Measurements from ENCODE around the gene IL20.

IL20 gene, protein sequence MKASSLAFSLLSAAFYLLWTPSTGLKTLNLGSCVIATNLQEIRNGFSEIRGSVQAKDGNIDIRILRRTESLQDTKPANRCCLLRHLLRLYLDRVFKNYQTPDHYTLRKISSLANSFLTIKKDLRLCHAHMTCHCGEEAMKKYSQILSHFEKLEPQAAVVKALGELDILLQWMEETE

DNA sequence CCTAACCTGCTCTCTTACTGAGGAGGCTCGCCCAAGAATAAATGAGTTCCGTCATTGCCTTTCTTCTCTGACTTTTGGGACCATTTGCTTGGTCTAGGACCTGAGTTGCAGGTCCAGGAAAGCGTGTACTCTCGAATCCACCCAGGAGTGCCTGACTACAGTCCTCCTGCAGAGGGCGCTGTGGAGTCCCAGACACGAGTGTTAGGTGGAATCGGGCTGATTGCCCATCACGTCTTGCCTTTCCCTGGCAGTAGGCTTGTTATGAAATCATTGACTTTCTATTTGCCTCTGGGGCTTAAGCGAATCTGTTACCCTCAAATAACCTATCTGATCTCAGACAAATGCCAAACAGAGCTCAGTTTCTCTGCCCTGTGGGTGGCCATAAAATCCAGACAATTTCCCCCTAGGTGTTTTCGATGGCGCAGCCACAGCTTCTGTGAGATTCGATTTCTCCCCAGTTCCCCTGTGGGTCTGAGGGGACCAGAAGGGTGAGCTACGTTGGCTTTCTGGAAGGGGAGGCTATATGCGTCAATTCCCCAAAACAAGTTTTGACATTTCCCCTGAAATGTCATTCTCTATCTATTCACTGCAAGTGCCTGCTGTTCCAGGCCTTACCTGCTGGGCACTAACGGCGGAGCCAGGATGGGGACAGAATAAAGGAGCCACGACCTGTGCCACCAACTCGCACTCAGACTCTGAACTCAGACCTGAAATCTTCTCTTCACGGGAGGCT, at the start of gene IL20:
Gene IL20 (plus strand): TSS at position 685 of the 733 bp plus-strand sequence. CDS start 230 bp downstream, outside the sequence.
- TF ChIP-seq GATA3 (IDR thresholded peaks at IDR 0.05; ENCODE audit: low read depth, low read length) (no peak), GATA2 (IDR thresholded peaks at IDR 0.05; ENCODE audit: low read depth, low read length) (no peak)

GRCh38 chr1:206816390-206817287, 48.8 kb upstream of the IL20 start:
- TF ChIP-seq GATA3 (IDR thresholded peaks at IDR 0.05; ENCODE audit: low read depth, low read length) (no peak), GATA2 (IDR thresholded peaks at IDR 0.05; ENCODE audit: low read depth, low read length) (no peak)

GRCh38 chr1:206821493-206821892, 43.9 kb upstream of the IL20 start:
- TF ChIP-seq GATA2 (IDR thresholded peaks at IDR 0.05; ENCODE audit: low read depth, low read length) = no peak
- TF ChIP-seq GATA3 (IDR thresholded peaks at IDR 0.05; ENCODE audit: low read depth, low read length) = no peak

DNA sequence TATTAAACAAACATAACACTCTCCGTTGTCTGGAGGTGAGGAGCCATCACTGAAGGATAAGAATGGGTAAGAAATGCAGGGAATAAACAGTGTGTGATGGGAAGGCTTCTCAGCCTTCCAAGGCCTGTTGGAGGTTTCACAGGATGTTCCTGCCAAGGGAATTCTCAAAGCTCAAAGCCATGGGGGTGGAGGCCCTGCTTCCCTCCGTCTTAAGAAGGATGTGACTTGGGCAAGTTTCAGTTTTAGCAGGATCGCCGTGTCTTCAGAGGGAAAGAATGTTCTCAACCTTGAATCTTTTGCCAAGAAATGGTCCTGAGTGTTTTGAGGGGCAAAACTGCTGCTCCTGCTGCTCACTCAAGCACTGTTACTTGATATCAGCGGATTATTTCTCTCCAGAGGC, 41.7 kb upstream of the IL20 start:
- TF ChIP-seq GATA2 (IDR thresholded peaks at IDR 0.05; ENCODE audit: low read depth, low read length) (no peak), GATA3 (IDR thresholded peaks at IDR 0.05; ENCODE audit: low read depth, low read length) (no peak)

DNA sequence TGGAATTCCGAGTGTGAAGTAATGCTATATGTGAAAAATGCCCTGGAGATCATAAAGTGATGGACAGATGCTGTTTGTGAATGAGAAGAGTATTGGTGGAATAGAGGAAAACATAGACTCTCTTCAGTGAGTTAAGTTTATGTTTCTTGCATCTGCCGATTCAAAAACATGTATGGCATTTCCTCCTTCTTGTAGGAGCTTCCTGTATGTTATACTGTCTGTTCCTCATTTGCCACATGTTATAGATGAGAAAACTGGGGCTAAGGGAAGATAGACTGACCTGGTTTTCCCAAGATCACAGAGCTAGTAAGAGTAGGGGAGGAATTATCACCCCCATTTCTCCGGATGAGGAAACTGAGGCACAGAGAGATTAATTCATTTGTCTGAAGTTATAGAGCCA, 41.1 kb upstream of the IL20 start:
- TF ChIP-seq GATA2 (IDR thresholded peaks at IDR 0.05; ENCODE audit: low read depth, low read length) = no peak
- no peak for TF ChIP-seq GATA3 (IDR thresholded peaks at IDR 0.05; ENCODE audit: low read depth, low read length)

DNA sequence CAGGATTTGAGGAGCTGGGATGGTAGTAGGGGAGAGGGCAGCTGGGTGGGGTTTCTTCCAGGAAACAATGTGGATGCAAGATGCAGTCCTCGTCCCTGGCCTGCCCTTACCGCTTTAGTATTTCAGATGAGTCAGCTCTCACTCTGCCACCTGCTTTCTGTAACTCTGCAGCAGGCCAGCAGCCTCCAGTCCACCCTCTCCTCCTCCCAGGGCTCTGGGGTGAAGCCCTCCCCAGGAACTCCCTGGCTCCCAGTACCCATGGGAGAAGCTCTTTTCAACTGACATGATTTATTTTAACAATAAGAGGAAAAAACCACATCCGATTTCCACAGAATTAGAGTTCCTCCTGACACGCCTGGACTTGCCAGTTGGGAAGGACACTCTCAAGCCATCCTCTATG, 39.0 kb upstream of the IL20 start:
- TF ChIP-seq GATA3 (IDR thresholded peaks at IDR 0.05; ENCODE audit: low read depth, low read length) = no peak
- TF ChIP-seq GATA2 (IDR thresholded peaks at IDR 0.05; ENCODE audit: low read depth, low read length) = no peak

DNA sequence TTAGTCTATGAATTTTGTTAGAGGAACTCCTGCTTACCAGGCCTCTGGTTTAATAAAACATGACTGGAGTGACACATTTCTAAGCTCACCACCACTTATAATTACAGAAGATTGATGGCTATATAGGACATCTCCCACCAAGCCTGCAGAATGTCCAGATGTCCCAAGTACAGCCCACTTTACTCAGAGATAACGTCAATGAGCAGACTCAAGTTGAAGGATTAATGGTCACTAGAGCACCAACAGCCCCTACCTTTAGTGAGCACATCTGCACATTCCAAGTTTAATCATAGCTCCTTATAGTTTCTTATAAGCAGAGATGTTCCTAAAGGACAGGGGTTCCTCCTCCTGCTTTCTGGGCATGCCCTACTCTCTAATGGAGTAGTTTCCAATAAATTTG, 37.4 kb upstream of the IL20 start:
- TF ChIP-seq GATA2 (IDR thresholded peaks at IDR 0.05; ENCODE audit: low read depth, low read length) (no peak), GATA3 (IDR thresholded peaks at IDR 0.05; ENCODE audit: low read depth, low read length) (no peak)

DNA sequence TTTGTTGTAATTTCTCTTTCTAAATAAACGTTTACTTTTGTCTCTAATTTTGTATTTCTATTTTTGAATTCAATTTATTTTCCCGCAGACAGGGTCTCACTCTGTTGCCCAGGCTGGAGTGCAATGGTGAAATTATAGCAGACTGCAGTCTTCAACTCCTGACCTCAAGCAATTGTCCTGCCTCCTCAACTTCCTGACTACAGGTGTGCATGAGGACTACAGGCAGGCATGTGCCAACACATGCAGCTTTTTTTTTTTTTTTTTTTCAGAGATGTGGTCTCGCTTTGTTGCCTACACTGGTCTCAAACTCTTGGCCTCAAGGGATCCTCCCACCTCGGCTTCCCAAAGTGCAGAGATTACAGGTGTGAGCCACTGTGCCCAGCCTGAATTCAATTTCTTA, 36.7 kb upstream of the IL20 start:
- TF ChIP-seq GATA2 (IDR thresholded peaks at IDR 0.05; ENCODE audit: low read depth, low read length) (no peak), GATA3 (IDR thresholded peaks at IDR 0.05; ENCODE audit: low read depth, low read length) (no peak)

- TF ChIP-seq GATA2 (IDR thresholded peaks at IDR 0.05; ENCODE audit: low read depth, low read length) = no peak
- TF ChIP-seq GATA3 (IDR thresholded peaks at IDR 0.05; ENCODE audit: low read depth, low read length) = no peak
Observed at GRCh38 chr1:206829282-206829681, 36.1 kb upstream of the IL20 start.

GRCh38 chr1:206829875-206830274, 35.5 kb upstream of the IL20 start:
- TF ChIP-seq GATA3 (IDR thresholded peaks at IDR 0.05; ENCODE audit: low read depth, low read length) = no peak
- TF ChIP-seq GATA2 (IDR thresholded peaks at IDR 0.05; ENCODE audit: low read depth, low read length) = no peak

DNA sequence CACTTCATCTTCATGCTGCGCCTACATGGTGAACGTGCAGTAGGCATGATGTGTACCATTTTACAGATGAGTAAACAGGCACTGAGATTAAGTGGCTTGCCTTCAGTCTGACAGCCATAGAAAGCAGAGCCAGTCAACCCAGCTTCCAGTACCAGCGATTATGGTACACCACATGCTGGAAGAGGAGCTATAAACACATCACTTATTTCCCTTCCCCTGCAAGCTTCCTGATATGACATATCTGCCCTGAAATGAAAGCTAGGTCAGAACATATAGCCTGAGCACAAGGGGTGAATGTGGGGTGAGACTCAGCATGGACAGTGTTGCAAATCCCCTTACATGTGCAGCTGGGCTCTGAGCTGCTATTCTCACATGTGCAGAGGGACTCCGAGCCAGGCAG, 33.8 kb upstream of the IL20 start:
- TF ChIP-seq GATA2 (IDR thresholded peaks at IDR 0.05; ENCODE audit: low read depth, low read length) (no peak), GATA3 (IDR thresholded peaks at IDR 0.05; ENCODE audit: low read depth, low read length) (no peak)

GRCh38 chr1:206832352-206832880, 33.0 kb upstream of the IL20 start:
- TF ChIP-seq GATA2 (IDR thresholded peaks at IDR 0.05; ENCODE audit: low read depth, low read length) (no peak), GATA3 (IDR thresholded peaks at IDR 0.05; ENCODE audit: low read depth, low read length) (no peak)

DNA sequence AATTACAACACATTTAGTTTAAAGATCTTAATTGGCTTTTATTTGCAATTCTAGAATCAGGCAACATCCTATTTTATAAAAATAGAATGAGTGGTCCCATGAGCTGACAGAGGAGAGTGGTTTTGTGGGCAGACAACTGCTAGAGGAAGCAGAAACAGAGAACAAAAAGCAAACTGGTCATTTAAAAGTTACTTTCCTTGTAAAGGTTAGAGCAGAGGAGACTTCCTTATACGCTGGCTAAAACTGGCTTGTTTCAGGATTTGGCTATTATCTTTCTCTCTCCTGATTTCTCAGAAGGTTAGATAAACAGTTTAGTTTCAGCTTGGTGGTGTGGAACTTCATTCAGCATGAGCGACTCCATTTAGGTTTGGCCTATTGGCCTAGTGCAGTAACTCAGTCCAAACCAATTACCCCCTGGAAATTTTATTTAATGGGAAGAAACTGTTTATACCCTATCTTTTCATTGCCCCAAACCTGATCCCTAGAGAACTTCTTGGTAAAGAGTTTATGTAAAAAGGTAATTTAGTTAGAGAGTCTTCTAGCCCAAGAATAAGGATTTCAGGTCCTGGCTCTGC, 32.2 kb upstream of the IL20 start:
- TF ChIP-seq GATA2 (IDR thresholded peaks at IDR 0.05; ENCODE audit: low read depth, low read length) (no peak), GATA3 (IDR thresholded peaks at IDR 0.05; ENCODE audit: low read depth, low read length) (no peak)

DNA sequence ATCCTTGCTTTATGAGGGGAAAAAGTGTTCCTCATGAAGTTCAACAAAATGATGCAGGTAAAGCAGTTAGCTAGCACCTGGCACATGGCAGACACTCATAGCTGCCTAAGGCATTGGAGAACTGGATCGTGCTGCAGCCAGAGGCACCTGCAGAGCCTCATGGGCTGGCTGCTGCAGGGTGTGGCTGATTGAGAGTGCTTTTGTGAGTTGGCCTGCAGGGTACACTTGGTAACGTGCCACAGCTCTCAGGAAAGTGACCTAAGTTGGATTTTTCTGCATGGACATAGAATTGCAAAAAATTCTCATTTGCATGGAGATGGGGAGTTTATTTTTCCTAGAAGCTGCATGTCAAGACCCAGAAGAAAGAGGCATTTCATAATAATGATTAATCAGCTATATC, 31.6 kb upstream of the IL20 start:
- TF ChIP-seq GATA3 (IDR thresholded peaks at IDR 0.05; ENCODE audit: low read depth, low read length) (no peak), GATA2 (IDR thresholded peaks at IDR 0.05; ENCODE audit: low read depth, low read length) (no peak)

Data from SH-SY5Y (cell line).